DOHH2 (cell line): Measurements from ENCODE around the gene GYG1.

Source experiments
- CTCF ChIP-seq: fragments of 200-600 bp; sonication (generic); IDR thresholded peaks from one replicate; pipeline ENCODE4 v1.5.1; 2014; ENCODE audit warnings: antibody characterized with exemption, mild to moderate bottlenecking, low read depth, low read length; ENCODE audit not compliant: poor library complexity, severe bottlenecking
- EZH2phosphoT487 ChIP-seq: fragments of 200-600 bp; sonication (generic); IDR thresholded peaks from 2 replicates; pipeline ENCODE4 v1.6.1; 2017; ENCODE audit warnings: borderline replicate concordance, mild to moderate bottlenecking, antibody characterized with exemption, low read length, moderate library complexity, mixed read lengths

- TF ChIP-seq CTCF, result no peak
- TF ChIP-seq EZH2phosphoT487, result no peak
These were observed 67.3 kb downstream of the GYG1 start for GRCh38 chr3:149058602-149059001.
